HepG2 (cell line): Measurements from ENCODE around the gene NPSR1. TPM values are rescaled to one million over a fixed set of nuclear protein-coding genes. Genes with fewer than 3 reads are reported as not detected.

Experiments
- IKZF1 ChIP-seq: fragments of 450-650 bp; IDR thresholded peaks from 2 replicates; pipeline ENCODE4 v1.7.1; 2016
- MIER2 ChIP-seq: IDR thresholded peaks from 2 replicates; pipeline ENCODE4 v1.6.1; 2016; ENCODE audit warnings: missing biosample characterization, missing genetic modification reagents
- PAF1 ChIP-seq: IDR thresholded peaks from 2 replicates; pipeline ENCODE4 v1.6.1; 2016; ENCODE audit warnings: missing genetic modification reagents, missing compliant biosample characterization
- polyA plus RNA-seq, 8 experiments: library from polyadenylated mRNA; depleted of rRNA in 3 of 8; stranded (reverse) in 7 of 8; unstranded in 1 of 8; fragments of >200 nt; fragmentation: Illumina TruSeq in 4 of 8; extraction: Trizol in 4 of 8; gene quantifications; 2 replicates each; pipeline versions ENCODE4 v1.2.1 to v1.2.3, GENCODE V29; 2011 to 2016; ENCODE audit warnings: low read depth in 4 of 8, missing spikeins in 1 of 8, mixed read lengths in 1 of 8; ENCODE audit not compliant: insufficient read depth in 1 of 8
- small RNA-seq, 3 experiments: library from RNA; depleted of rRNA; stranded (forward); fragments of <200 nt; gene quantifications; one replicate each; pipeline ENCODE3, GENCODE V24; 2012; ENCODE audit warnings: low read depth in 2 of 3, low replicate concordance in 1 of 3; ENCODE audit not compliant: insufficient read length in 3 of 3, insufficient read depth in 2 of 3
- total RNA-seq, 5 experiments: library from RNA; depleted of rRNA; stranded (reverse); fragments of >200 nt; fragmentation: Illumina TruSeq; extraction: Trizol; gene quantifications; 2 replicates each; pipeline ENCODE4 v1.2.3, GENCODE V29; 2016; ENCODE audit warnings: low read depth in 1 of 5
- TF ChIP-seq, protein P1 (sequence below): conservative IDR thresholded peaks from 2 replicates; pipeline ENCODE4 v1.6.1; 2018; ENCODE audit warnings: missing genetic modification reagents
- TF ChIP-seq, protein P2 (sequence below): sonication (generic); formaldehyde crosslinking; IDR thresholded peaks from 2 replicates; pipeline ENCODE4 v1.8.1; 2022; ENCODE audit warnings: low read depth, mild to moderate bottlenecking, missing genetic modification reagents

NPSR1 gene
- total and polyA plus RNA-seq, 2 of the 13 experiments (the other 11 are each of a cell fraction or from before 2014, with no cell fraction given): not detected

- TF ChIP-seq MIER2 (CRISPR knock-in tag) (no peak), PAF1 (CRISPR knock-in tag) (no peak), IKZF1 (no peak)
- TF ChIP-seq, protein P1, sequence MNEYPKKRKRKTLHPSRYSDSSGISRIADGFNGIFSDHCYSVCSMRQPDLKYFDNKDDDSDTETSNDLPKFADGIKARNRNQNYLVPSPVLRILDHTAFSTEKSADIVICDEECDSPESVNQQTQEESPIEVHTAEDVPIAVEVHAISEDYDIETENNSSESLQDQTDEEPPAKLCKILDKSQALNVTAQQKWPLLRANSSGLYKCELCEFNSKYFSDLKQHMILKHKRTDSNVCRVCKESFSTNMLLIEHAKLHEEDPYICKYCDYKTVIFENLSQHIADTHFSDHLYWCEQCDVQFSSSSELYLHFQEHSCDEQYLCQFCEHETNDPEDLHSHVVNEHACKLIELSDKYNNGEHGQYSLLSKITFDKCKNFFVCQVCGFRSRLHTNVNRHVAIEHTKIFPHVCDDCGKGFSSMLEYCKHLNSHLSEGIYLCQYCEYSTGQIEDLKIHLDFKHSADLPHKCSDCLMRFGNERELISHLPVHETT (CRISPR knock-in tag): no peak
- TF ChIP-seq, protein P2, sequence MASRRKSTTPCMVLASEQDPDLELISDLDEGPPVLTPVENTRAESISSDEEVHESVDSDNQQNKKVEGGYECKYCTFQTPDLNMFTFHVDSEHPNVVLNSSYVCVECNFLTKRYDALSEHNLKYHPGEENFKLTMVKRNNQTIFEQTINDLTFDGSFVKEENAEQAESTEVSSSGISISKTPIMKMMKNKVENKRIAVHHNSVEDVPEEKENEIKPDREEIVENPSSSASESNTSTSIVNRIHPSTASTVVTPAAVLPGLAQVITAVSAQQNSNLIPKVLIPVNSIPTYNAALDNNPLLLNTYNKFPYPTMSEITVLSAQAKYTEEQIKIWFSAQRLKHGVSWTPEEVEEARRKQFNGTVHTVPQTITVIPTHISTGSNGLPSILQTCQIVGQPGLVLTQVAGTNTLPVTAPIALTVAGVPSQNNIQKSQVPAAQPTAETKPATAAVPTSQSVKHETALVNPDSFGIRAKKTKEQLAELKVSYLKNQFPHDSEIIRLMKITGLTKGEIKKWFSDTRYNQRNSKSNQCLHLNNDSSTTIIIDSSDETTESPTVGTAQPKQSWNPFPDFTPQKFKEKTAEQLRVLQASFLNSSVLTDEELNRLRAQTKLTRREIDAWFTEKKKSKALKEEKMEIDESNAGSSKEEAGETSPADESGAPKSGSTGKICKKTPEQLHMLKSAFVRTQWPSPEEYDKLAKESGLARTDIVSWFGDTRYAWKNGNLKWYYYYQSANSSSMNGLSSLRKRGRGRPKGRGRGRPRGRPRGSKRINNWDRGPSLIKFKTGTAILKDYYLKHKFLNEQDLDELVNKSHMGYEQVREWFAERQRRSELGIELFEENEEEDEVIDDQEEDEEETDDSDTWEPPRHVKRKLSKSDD: no peak
Measured at GRCh38 chr7:34895202-34895601, 237.2 kb downstream of the NPSR1 start (continued).

Small RNAs within 50 kb of the gene (small RNA-seq; reads per million reads assigned to genes)
- gene RF00322: 0 reads per million in 3 experiments
- 0 reads per million in 3 experiments for gene RN7SL132P
